Caki2 (cell line): ENCODE measurements around the gene TRABD2B. TPM values are rescaled to one million over a fixed set of nuclear protein-coding genes. Genes with fewer than 3 reads are reported as not detected.

Source experiments
- DNase-seq: peaks from one replicate; pipeline ENCODE4 v3.0.0-alpha.2; 2015; ENCODE audit warnings: low read depth
- in situ Hi-C: cut with HindIII; loops from 2 replicates; pipeline ENCODE4 v1.10.0; 2016; ENCODE audit warnings: low sequenced_read_pairs, low pct_unique_long_range_greater_than_20kb, mixed read lengths
- total RNA-seq: library from RNA; depleted of rRNA; stranded (reverse); fragments of >200 nt; shearing (Covaris generic); gene quantifications from 2 replicates; pipeline ENCODE4 v1.2.3, GENCODE V29; 2014; ENCODE audit warnings: low replicate concordance

The TRABD2B gene
- total RNA-seq, 1 experiment from 2014 or later, result 0.57 TPM

GRCh38 chr1:47951545-47952235, 45.5 kb downstream of the TRABD2B start:
- in situ Hi-C loops, result no loop called here
- no peak for DNase-seq

- DNase-seq, result no peak
- in situ Hi-C loops, result no loop called here
Observed at GRCh38 chr1:47951026-47951425, 46.2 kb downstream of the TRABD2B start.

DNA sequence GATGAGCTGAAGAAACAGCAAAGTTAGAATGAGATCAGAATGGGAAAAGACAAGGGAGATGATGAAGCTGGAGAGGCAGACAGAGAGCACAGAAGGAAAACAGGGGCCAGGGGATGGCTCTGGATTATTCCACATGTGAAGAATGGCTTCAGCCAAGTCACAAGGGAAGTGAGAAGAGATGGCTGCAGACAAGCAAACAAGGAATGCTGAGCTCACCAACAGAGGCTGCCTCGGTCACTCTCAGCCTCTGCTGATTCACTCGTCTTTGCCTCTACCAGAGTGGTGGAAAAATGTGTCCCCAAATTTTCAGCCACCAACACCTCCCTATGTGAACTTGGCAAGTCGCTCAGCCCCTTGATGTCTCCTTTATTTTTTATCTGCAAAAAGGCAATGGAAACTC, 46.7 kb downstream of the TRABD2B start:
- DNase-seq, result no peak
- in situ Hi-C loops, result no loop called here

DNA sequence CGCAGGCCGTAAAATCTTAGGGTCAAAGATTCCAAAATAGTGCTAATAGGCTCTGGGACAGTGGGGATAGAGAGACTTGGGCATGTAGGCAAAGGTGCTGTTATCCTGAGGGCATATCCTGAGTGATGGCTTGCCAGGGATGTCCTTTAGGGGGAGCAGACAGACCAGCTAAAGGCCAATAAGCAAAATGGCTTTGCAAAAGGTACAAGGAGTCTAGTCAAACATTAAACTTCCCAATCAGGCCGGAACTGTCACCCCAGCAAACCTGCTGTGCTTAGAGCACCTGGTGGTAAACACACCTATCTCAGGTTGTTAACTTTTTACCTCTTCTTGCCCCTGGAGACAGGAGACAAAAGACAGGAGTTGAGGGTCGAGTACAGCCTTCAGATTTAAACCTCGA, 49.1 kb downstream of the TRABD2B start:
- DNase-seq, result no peak
- in situ Hi-C loops, result no loop called here

GRCh38 chr1:47947531-47947930, 49.7 kb downstream of the TRABD2B start:
- DNase-seq, result no peak
- in situ Hi-C loops, result no loop called here

DNA sequence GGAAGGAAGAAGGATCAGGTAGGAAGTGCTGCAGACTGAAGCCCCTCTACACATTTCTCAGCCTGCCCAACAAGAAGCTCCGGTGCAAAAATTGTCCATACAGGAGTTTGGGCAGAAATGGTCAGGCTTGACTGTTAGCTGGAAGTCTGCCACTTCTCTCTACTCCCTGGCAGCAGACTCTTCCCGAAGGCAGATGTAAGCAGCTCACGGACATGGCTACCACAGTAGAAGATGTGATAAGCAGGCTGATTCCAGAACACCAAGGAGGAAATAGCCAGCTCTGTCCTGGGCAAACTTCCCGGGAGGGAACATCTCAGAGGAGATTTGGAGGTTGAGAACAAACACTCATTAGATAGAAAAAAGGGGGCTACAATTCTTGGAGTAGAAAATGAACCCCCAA, 52.6 kb downstream of the TRABD2B start:
- in situ Hi-C loops, result no loop called here
- DNase-seq, result no peak

DNA sequence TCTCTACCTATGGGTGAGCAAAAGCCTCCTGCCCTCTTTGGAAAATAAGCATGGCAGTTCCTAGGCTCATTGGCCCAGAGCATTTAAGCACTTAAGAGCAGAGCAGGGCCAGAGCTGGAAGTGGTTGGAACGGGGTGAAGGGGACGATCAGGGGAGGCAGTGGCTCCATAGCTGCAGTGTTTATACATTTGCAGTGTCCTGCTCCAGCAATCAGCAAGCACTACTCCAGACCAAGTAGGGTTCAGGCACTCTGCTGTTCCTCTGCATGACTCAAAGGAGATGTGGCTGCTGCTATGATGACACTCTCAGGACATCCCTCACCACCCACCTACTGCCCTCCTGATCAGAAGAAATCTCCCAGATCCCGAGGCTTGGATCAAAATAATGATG, 55.0 kb downstream of the TRABD2B start:
- DNase-seq, result peak; percentile 66
- in situ Hi-C loops, result no loop called here

- in situ Hi-C loops, result no loop called here
- DNase-seq, result peak; percentile 81
Observed at GRCh38 chr1:47941609-47942239, 55.5 kb downstream of the TRABD2B start.

GRCh38 chr1:47940779-47941178, 56.4 kb downstream of the TRABD2B start:
- in situ Hi-C loops, result no loop called here
- DNase-seq, result peak; percentile 21

DNA sequence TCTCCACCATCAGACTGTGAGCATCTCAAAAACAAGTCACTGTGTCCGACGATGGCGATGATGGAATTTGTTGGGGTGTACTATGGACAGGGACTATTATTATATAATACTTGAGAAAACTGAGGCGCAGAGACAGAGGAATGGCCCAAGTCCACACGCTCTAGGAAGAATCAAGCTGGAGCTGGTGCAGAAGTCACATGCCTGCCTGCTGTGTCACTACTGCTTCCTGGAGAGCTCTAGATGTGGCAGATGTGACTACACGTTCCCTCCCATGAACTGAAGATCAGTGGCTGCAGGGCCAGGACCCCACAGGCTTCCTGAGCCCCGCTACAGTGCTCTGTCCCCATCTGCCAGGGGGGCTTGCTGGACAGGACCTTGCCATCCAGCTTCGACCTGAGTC, 56.9 kb downstream of the TRABD2B start:
- DNase-seq, result no peak
- in situ Hi-C loops, result no loop called here

DNA sequence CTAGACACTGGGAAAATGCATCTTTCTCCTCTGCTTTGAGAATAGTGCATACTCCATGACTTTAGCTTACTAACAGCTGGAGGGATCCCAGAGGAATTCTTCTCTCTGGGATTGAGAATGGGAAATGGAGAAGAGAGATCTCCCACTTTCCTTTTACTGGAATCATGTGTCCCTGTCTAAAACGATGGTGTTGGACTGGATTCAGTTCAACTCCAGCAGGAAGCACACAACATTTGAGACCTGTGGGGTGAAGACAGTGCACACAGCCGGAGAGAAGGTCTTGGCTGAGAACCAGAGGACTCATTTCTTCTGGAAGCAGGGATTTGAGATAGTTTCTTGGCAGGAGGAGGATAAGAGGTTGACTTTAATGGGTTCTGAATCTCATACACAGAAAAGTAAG, 58.7 kb downstream of the TRABD2B start:
- in situ Hi-C loops, result no loop called here
- DNase-seq, result no peak

DNA sequence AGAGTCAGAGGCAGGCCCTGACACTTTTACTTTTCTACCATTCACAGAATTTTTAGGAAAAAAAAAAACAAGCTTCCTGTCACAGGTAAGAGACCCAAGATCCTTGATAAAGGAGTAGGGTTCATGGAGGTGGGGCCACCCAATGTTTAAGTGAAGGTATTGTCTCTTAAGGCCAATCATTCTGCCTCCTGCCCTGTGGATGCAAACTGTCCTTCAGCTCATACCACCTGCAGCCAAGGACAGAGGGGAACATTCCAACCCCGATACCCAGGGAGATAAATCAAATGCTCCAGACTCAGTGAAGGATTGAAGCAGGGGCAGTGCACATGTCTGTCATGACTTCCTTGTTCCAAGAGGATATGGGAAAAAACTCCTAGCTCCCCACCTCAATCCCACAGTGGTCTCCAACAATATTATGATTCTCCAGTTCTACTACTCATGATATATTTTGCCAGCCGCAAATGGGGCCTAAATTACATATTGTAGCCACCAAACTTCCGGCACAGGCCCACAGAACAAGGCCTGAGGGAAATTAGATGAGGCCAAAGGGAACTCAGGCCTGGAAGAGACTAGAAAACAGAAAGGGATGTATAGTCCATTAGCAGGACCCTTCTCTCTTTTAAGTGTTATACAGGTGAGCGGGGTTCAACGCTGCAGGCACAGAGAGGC, 59.5 kb downstream of the TRABD2B start:
- DNase-seq, result no peak
- in situ Hi-C loops, result no loop called here

DNA sequence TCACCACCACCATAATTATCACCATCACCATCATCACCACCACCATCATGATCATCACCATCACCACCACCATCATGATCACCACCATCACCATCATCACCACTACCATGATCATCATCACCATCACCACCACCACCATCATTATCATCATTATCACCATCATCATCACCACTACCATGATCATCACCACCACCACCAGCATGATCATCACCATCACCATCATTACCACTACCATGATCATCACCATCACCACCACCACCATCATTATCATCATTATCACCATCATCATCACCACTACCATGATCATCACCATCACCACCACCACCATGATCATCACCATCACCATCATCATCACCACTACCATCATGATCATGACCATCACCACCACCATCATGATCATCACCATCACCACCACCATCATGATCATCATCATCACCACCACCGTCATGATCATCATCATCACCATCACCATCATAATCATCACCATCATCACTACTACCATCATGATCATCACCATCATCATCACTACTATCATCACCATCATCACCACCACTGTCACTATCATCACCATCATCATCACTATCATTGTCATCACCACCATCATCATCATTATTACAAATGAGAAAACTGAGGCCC, 60.2 kb downstream of the TRABD2B start:
- DNase-seq, result no peak
- in situ Hi-C loops, result no loop called here

- DNase-seq, result no peak
- in situ Hi-C loops, result no loop called here
Observed at GRCh38 chr1:47935856-47936255, 61.3 kb downstream of the TRABD2B start.

DNA sequence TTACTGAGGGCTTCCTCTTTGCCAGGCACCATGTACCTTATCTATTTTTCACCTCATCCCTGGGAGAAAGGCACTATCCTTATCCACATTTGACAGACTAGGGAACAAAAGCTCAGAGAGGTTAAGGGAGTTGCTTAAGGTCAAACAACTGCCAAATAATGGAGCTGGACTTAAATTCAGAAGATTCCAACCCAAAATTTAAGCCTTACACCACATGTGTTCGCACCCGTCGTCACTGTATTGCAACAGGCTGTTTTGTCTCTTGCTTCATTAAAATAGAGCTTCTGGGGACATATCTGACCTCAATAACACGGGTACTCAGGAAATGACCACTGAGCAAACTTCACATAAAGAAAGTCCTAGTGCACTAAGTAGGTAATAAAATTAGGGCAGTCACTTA, 62.0 kb downstream of the TRABD2B start:
- DNase-seq, result no peak
- in situ Hi-C loops, result no loop called here

DNA sequence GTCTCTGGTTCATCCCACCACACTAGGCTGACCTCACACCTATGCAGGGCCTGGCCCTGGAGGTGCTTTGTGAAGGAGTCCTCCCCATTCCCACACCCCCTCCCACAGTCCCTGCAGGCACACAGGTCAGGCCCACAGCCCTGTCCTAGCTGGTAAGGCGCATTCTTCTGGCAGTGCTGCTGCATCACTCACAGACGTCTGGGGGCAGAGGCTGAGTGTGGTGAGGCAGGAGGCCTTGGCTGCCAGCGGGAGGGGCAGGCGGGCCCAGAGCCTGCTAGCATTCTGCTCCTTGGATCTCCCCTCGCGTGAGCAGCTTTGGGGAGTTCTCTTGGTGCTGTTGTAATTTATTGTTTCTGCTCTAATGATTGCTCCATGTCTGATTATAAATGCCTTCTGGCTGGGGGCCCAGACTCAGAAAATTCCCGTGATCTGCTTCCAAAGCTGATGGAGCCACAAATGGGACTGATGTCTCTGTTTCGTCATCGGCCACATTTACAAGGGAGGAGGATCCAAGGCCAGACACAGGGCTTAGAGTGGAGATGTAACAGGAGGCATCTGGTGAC, 62.9 kb downstream of the TRABD2B start:
- in situ Hi-C loops, result no loop called here
- DNase-seq, result peak; percentile 95

DNA sequence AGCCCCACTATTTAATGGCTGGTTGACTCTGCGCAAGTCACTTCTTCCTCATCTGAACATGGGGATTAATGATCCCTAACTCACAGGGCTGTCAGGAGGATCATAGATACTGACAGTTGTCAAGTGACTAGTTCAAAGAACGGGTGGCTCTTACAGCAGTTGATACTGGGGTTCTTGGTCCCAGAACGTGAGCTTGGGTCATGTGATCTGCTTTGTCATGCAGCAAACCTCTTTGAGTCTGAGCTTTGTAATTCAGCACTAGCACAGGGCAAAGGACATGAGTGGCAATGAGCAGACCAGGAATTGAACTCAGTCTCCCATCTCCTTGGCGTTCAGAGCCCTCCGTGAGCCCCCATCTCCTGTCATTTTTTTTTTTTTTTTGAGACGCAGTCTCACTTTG, 64.4 kb downstream of the TRABD2B start:
- in situ Hi-C loops, result no loop called here
- DNase-seq, result no peak

GRCh38 chr1:47931395-47931794, 65.8 kb downstream of the TRABD2B start:
- in situ Hi-C loops, result no loop called here
- no peak for DNase-seq
